Liver (tissue), 9 donors: ENCODE results near the gene GRIP1. TPM values are rescaled to one million over a fixed set of nuclear protein-coding genes. Genes with fewer than 3 reads are reported as not detected.

Experiments used
- DNase-seq: peaks from one replicate; pipeline ENCODE4 v3.0.0-alpha.2; 2017; ENCODE audit warnings: low spot score
- H3K27ac ChIP-seq, 2 donors: one replicate each; pipeline ENCODE4 v1.7.0; 2013; ENCODE audit warnings: inconsistent platforms in 2 of 2, low read length in 2 of 2, control low read depth in 1 of 2, low read depth in 1 of 2, mild to moderate bottlenecking in 1 of 2
- H3K27me3 ChIP-seq, 4 donors: one replicate each; pipeline versions ENCODE4 v1.6.1 to v1.7.0; 2013; ENCODE audit warnings: low read length in 3 of 4, inconsistent platforms in 1 of 4, mild to moderate bottlenecking in 1 of 4, moderate library complexity in 1 of 4; ENCODE audit not compliant: control insufficient read depth in 4 of 4, insufficient read depth in 4 of 4
- H3K36me3 ChIP-seq, 4 donors: one replicate each; pipeline versions ENCODE4 v1.6.1 to v1.7.0; 2013; ENCODE audit warnings: low read length in 3 of 4, mild to moderate bottlenecking in 3 of 4, low read depth in 1 of 4, moderate library complexity in 1 of 4; ENCODE audit not compliant: control insufficient read depth in 4 of 4, insufficient read depth in 3 of 4
- H3K4me1 ChIP-seq, 4 donors: one replicate each; pipeline versions ENCODE4 v1.6.1 to v1.7.0; 2013; ENCODE audit warnings: low read length in 3 of 4, mild to moderate bottlenecking in 3 of 4, moderate library complexity in 1 of 4; ENCODE audit not compliant: control insufficient read depth in 4 of 4, insufficient read depth in 4 of 4
- H3K4me3 ChIP-seq, 3 donors: one replicate each; pipeline versions ENCODE4 v1.6.1 to v1.7.0; 2013; ENCODE audit warnings: low read length in 3 of 3, control low read depth in 1 of 3, low read depth in 1 of 3, mild to moderate bottlenecking in 1 of 3
- H3K9ac ChIP-seq, 2 donors: one replicate each; pipeline ENCODE4 v1.7.0; 2013; ENCODE audit warnings: low read length in 2 of 2, mild to moderate bottlenecking in 2 of 2, moderate library complexity in 2 of 2, control low read depth in 1 of 2, low read depth in 1 of 2
- H3K9me3 ChIP-seq, 4 donors: one replicate each; pipeline versions ENCODE4 v1.6.1 to v1.7.0; 2013; ENCODE audit warnings: low read length in 3 of 4; ENCODE audit not compliant: control insufficient read depth in 4 of 4
- ATF3 ChIP-seq: IDR thresholded peaks from 2 replicates; pipeline ENCODE4 v1.6.1; 2016; ENCODE audit warnings: antibody characterized with exemption
- CTCF ChIP-seq: fragments of 150-350 bp; IDR thresholded peaks from 2 replicates; pipeline ENCODE4 v1.5.1; 2017; ENCODE audit warnings: improper control_type of control experiment, low read depth, low read length; ENCODE audit not compliant: missing input control
- EGR1 ChIP-seq, 2 donors: IDR thresholded peaks; 2 replicates each; pipeline ENCODE4 v1.6.1; 2016 to 2018; ENCODE audit warnings: antibody characterized with exemption in 2 of 2, low read depth in 2 of 2
- FOXA1 ChIP-seq: IDR thresholded peaks from 2 replicates; pipeline ENCODE4 v1.6.1; 2016; ENCODE audit warnings: antibody characterized with exemption
- GABPA ChIP-seq, 2 donors: IDR thresholded peaks in 1 of 2; conservative IDR thresholded peaks in 1 of 2; 2 replicates each; pipeline ENCODE4 v1.6.1; 2016; ENCODE audit warnings: antibody characterized with exemption in 2 of 2, mild to moderate bottlenecking in 1 of 2, moderate library complexity in 1 of 2
- HNF4A ChIP-seq, 2 donors: conservative IDR thresholded peaks; 2 replicates each; pipeline ENCODE4 v1.6.1; 2016; ENCODE audit warnings: antibody characterized with exemption in 2 of 2, mild to moderate bottlenecking in 2 of 2
- HNF4G ChIP-seq: IDR thresholded peaks from 2 replicates; pipeline ENCODE4 v1.6.1; 2016; ENCODE audit warnings: antibody characterized with exemption
- JUND ChIP-seq, 2 donors: IDR thresholded peaks; 2 replicates each; pipeline ENCODE4 v1.6.1; 2016; ENCODE audit warnings: antibody characterized with exemption in 2 of 2
- NR2F2 ChIP-seq: IDR thresholded peaks from 2 replicates; pipeline ENCODE4 v1.6.1; 2016; ENCODE audit warnings: antibody characterized with exemption
- RAD21 ChIP-seq, 2 donors: IDR thresholded peaks; 2 replicates each; pipeline ENCODE4 v1.6.1; 2016; ENCODE audit warnings: antibody characterized with exemption in 2 of 2, mild to moderate bottlenecking in 2 of 2
- REST ChIP-seq: IDR thresholded peaks from 2 replicates; pipeline ENCODE4 v1.6.1; 2016; ENCODE audit warnings: antibody characterized with exemption, mild to moderate bottlenecking
- RXRA ChIP-seq, 2 donors: IDR thresholded peaks; 2 replicates each; pipeline ENCODE4 v1.6.1; 2017 to 2018; ENCODE audit warnings: antibody characterized with exemption in 2 of 2, mild to moderate bottlenecking in 1 of 2
- SP1 ChIP-seq: IDR thresholded peaks from 2 replicates; pipeline ENCODE4 v1.6.1; 2018; ENCODE audit warnings: antibody characterized with exemption, mild to moderate bottlenecking
- TAF1 ChIP-seq: conservative IDR thresholded peaks from 2 replicates; pipeline ENCODE4 v1.6.1; 2016; ENCODE audit warnings: antibody characterized with exemption, mild to moderate bottlenecking
- YY1 ChIP-seq: IDR thresholded peaks from 2 replicates; pipeline ENCODE4 v1.6.1; 2016; ENCODE audit warnings: antibody characterized with exemption, mild to moderate bottlenecking
- ZBTB33 ChIP-seq: IDR thresholded peaks from 2 replicates; pipeline ENCODE4 v1.6.1; 2016; ENCODE audit warnings: antibody characterized with exemption
- WGBS: extraction: QIAGEN DNeasy Blood & Tissue Kit; methylation state at CpG from one replicate; pipeline ENCODE4 v1.1.7; 2013; 5-methylcytosine and 5-hydroxymethylcytosine counted together
- polyA plus RNA-seq, 2 donors: library from polyadenylated mRNA; stranded (reverse) in 1 of 2; unstranded in 1 of 2; fragments of 200-250 nt in 1 of 2; fragments of >200 nt in 1 of 2; fragmentation: Nextera tagmentation in 1 of 2; extraction: Ambion mirVana in 1 of 2; gene quantifications; one replicate each; pipeline versions ENCODE4 v1.2.1 to v1.2.3, GENCODE V29; 2013 to 2015
- total RNA-seq, 2 donors: library from RNA; depleted of rRNA; stranded (reverse); fragments of >200 nt; gene quantifications; one replicate each; pipeline ENCODE4 v1.2.3, GENCODE V29; 2014
- TF ChIP-seq, protein P1 (sequence below): IDR thresholded peaks from 2 replicates; pipeline ENCODE4 v1.6.1; 2016; ENCODE audit warnings: antibody characterized with exemption
- donor health status: healthy.
- donor health status: healthy.
- donor health status: healthy.
- donor health status: healthy.
- donor health status: healthy.

GRIP1 gene
- total and polyA plus RNA-seq, 4 donors: 0.05 to 1.5 (median 0.24) TPM

DNA sequence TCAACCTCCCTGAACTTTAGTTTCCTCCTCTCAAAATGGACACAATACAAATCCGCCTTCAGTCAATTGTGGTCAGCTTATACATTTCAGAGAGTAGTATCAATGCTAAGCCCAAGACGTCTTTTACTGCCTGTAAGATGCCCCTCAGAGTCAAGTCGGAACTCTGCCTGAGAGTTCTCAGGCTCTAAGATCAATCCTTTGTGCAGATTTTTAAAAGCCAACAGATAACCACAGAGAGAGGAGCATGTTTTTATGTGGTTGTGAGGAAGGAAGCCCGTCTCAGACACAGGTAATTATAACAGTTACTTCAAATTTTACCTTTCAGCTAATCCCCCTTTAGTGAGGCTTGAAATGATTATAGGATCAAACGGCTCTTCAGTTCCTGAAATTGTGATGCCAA is 285.0 kb downstream of the GRIP1 start (continued):
- TF ChIP-seq RAD21 (IDR thresholded peaks at IDR 0.05): no peak
- no peak for TF ChIP-seq REST
- TF ChIP-seq FOXA1: no peak

DNA sequence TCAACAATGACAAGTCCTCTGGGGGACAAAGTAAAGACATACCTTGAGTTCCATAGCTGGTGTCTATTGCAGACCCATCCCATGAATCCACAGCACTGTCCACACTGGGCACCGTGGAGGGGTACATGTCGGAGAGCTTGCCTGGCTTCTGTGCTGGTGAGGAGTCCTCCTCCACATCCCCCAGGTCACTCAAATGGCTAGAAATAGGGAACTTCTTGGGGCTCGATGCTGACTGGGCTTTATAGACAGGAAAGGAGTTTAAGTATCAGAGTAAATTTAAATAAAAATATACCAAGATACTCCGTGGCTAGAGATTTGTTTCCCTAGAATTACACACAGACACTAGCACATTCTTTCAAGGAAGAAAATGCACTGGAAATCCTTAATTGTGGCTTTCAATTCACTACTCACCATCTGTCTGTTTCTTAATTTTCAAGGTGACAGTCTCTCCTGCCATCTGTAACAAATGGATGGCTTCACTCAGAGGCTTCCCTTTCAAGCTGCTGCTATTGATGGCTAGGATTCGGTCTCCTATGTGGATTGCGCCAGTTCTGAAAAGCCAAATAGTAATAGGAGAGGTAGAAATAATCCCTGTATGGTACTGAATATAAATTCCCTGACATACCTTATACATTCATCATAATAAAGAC is 286.5 kb downstream of the GRIP1 start:
- Histone ChIP-seq H3K4me3 (no peak overlapping the region), H3K27ac (no peak overlapping the region)
- TF ChIP-seq NR2F2 (no peak), EGR1 (IDR thresholded peaks at IDR 0.05; ENCODE audit: low read depth in 2 of 2) (no peak), TAF1 (no peak), CTCF (no peak), HNF4G (no peak), JUND (IDR thresholded peaks at IDR 0.05) (no peak), YY1 (no peak), REST (no peak), GABPA (IDR thresholded peaks at IDR 0.05 in 1 of 2, conservative IDR thresholded peaks at IDR 0.05 in 1 of 2) (no peak), FOXA1 (no peak), SP1 (no peak), RXRA (IDR thresholded peaks at IDR 0.05) (no peak), ZBTB33 (no peak), HNF4A (conservative IDR thresholded peaks at IDR 0.05) (no peak), ATF3 (no peak)
- TF ChIP-seq, protein P1, sequence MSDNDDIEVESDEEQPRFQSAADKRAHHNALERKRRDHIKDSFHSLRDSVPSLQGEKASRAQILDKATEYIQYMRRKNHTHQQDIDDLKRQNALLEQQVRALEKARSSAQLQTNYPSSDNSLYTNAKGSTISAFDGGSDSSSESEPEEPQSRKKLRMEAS: no peak

More for the DNA sequence above, 286.5 kb downstream of the GRIP1 start:
- H3K4me1 ChIP-seq: no peaks in the 10 kb centered on the region
- no peaks in the 10 kb centered on the region for H3K36me3 ChIP-seq
- WGBS: 83% methylated on average over 6 of the region's 6 CpGs
- H3K9me3 ChIP-seq: no peaks in the 10 kb centered on the region
- H3K27me3 ChIP-seq: no peaks in the 10 kb centered on the region
- no peak overlapping the region for H3K9ac ChIP-seq
- DNase-seq: no peak
